Keratinocyte (primary cell): ENCODE measurements around the gene PDIA6.

Source experiments
- EZH2 ChIP-seq: IDR thresholded peaks from one replicate; pipeline ENCODE4 v1.6.1; 2012; ENCODE audit warnings: inconsistent platforms, mild to moderate bottlenecking, low read length, moderate library complexity
- TF ChIP-seq, protein P1 (sequence below), 3 experiments: IDR thresholded peaks in 1 of 3; conservative IDR thresholded peaks in 1 of 3; optimal IDR thresholded peaks in 1 of 3; 2 replicates in 2 of 3; 3 replicates in 1 of 3; pipeline versions ENCODE3 to v1.5.1; 2011; ENCODE audit warnings: low read length in 3 of 3, mild to moderate bottlenecking in 3 of 3, moderate library complexity in 2 of 3, control low read depth in 1 of 3, inconsistent platforms in 1 of 3; ENCODE audit not compliant: insufficient read depth in 2 of 3; ENCODE audit errors: extremely low read depth in 1 of 3

- TF ChIP-seq, protein P1, sequence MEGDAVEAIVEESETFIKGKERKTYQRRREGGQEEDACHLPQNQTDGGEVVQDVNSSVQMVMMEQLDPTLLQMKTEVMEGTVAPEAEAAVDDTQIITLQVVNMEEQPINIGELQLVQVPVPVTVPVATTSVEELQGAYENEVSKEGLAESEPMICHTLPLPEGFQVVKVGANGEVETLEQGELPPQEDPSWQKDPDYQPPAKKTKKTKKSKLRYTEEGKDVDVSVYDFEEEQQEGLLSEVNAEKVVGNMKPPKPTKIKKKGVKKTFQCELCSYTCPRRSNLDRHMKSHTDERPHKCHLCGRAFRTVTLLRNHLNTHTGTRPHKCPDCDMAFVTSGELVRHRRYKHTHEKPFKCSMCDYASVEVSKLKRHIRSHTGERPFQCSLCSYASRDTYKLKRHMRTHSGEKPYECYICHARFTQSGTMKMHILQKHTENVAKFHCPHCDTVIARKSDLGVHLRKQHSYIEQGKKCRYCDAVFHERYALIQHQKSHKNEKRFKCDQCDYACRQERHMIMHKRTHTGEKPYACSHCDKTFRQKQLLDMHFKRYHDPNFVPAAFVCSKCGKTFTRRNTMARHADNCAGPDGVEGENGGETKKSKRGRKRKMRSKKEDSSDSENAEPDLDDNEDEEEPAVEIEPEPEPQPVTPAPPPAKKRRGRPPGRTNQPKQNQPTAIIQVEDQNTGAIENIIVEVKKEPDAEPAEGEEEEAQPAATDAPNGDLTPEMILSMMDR (optimal IDR thresholded peaks at IDR 0.05 in 1 of 3, IDR thresholded peaks at IDR 0.05 in 1 of 3, conservative IDR thresholded peaks at IDR 0.05 in 1 of 3; ENCODE audit: extremely low read depth in 1 of 3, insufficient read depth in 2 of 3, low read length in 3 of 3) = no peak
- no peak for TF ChIP-seq EZH2
These were observed 13.4 kb upstream of the PDIA6 start for GRCh38 chr2:10826026-10826425.
